A673 (cell line): Measurements from ENCODE around the gene COL16A1. TPM values are rescaled to one million over a fixed set of nuclear protein-coding genes. Genes with fewer than 3 reads are reported as not detected.

Experiments
- BruUV-seq: library from RNA; stranded (reverse); fragments of 400-500 nt; replicated peaks from 2 replicates; lab custom pipeline; 2021; lab: Mats Ljungman, UMichigan
- CTCF ChIA-PET: fragments of 300-600 bp; sonication (Branson Sonifier 250); formaldehyde crosslinking; loops from one replicate; lab custom pipeline; 2022; ENCODE audit warnings: antibody characterized with exemption; lab: Charles Lee
- POLR2A ChIA-PET: fragments of 300-600 bp; sonication (Branson Sonifier 250); formaldehyde crosslinking; loops from one replicate; lab custom pipeline; 2022; ENCODE audit warnings: antibody characterized with exemption; ENCODE audit not compliant: low non-redundant PET; lab: Charles Lee
- DNase-seq: peaks from one replicate; pipeline ENCODE4 v3.0.0-alpha.2; 2015; ENCODE audit warnings: low spot score
- H3K27ac ChIP-seq: fragments of 200-600 bp; sonication (generic); 2 replicates; pipeline ENCODE4 v1.5.1; 2016; ENCODE audit warnings: mixed run types, low read depth, mild to moderate bottlenecking, mixed read lengths, antibody characterized with exemption, low read length; ENCODE audit not compliant: poor library complexity, severe bottlenecking
- H3K27me3 ChIP-seq: fragments of 200-600 bp; sonication (generic); replicated peaks from 2 replicates; pipeline ENCODE4 v1.6.1; 2017; ENCODE audit warnings: mixed run types, low read depth, mild to moderate bottlenecking, mixed read lengths, antibody characterized with exemption, low read length; ENCODE audit not compliant: insufficient read depth, poor library complexity
- H3K36me3 ChIP-seq: fragments of 200-600 bp; sonication (generic); 2 replicates; pipeline ENCODE4 v1.6.1; 2016; ENCODE audit warnings: mixed run types, mild to moderate bottlenecking, mixed read lengths, antibody characterized with exemption, low read length; ENCODE audit not compliant: insufficient read depth, poor library complexity, severe bottlenecking
- H3K4me1 ChIP-seq: fragments of 200-600 bp; sonication (generic); 2 replicates; pipeline ENCODE4 v1.6.1; 2017; ENCODE audit warnings: mixed run types, mild to moderate bottlenecking, mixed read lengths, antibody characterized with exemption, low read length; ENCODE audit not compliant: insufficient read depth, poor library complexity, severe bottlenecking
- H3K4me3 ChIP-seq: fragments of 200-600 bp; sonication (generic); 2 replicates; pipeline ENCODE4 v1.5.1; 2016; ENCODE audit warnings: low read depth, mixed run types, mild to moderate bottlenecking, mixed read lengths, low read length; ENCODE audit not compliant: poor library complexity, severe bottlenecking
- H3K9me3 ChIP-seq: fragments of 200-600 bp; sonication (generic); 2 replicates; pipeline ENCODE4 v1.6.1; 2016; ENCODE audit warnings: mixed run types, low read depth, mild to moderate bottlenecking, mixed read lengths, antibody characterized with exemption, low read length; ENCODE audit not compliant: poor library complexity, severe bottlenecking
- EZH2 ChIP-seq: fragments of 200-600 bp; sonication (generic); IDR thresholded peaks from 2 replicates; pipeline ENCODE4 v1.6.1; 2017; ENCODE audit warnings: borderline replicate concordance, low read depth, mild to moderate bottlenecking, mixed read lengths, antibody characterized with exemption, low read length; ENCODE audit not compliant: poor library complexity, severe bottlenecking
- intact Hi-C: fragments of 100-400 bp; cut with micrococcal nuclease; formaldehyde crosslinking; loops from one replicate; pipeline ENCODE4 v1.10.0; 2022; ENCODE audit not compliant: unreplicated experiment
- total RNA-seq: library from RNA; stranded (reverse); gene quantifications from 2 replicates; pipeline ENCODE4 v1.2.3, GENCODE V29; 2021
- TF ChIP-seq, protein P1 (sequence below): fragments of 300-800, 200-600 bp; sonication (generic); conservative IDR thresholded peaks from 2 replicates; pipeline ENCODE4 v1.5.1; 2017; ENCODE audit warnings: low read depth, mild to moderate bottlenecking, antibody characterized with exemption, low read length, moderate library complexity, mixed read lengths

COL16A1 gene
- total RNA-seq, 1 experiment from 2014 or later = 26.6 TPM

GRCh38 chr1:31664528-31664927 is 39.3 kb downstream of the COL16A1 start:
- ChIA-PET CTCF (interaction anchor here (1.1 to 2.4 kb wide), 3 partner anchors 81 to 299 kb away, joined by 6 to 23 read pairs (median 20); no protein-coding TSS in a partner anchor), POLR2A (no interaction called here)
- H3K9me3 ChIP-seq = no peaks in the 10 kb centered on the region
- TF ChIP-seq, protein P1, sequence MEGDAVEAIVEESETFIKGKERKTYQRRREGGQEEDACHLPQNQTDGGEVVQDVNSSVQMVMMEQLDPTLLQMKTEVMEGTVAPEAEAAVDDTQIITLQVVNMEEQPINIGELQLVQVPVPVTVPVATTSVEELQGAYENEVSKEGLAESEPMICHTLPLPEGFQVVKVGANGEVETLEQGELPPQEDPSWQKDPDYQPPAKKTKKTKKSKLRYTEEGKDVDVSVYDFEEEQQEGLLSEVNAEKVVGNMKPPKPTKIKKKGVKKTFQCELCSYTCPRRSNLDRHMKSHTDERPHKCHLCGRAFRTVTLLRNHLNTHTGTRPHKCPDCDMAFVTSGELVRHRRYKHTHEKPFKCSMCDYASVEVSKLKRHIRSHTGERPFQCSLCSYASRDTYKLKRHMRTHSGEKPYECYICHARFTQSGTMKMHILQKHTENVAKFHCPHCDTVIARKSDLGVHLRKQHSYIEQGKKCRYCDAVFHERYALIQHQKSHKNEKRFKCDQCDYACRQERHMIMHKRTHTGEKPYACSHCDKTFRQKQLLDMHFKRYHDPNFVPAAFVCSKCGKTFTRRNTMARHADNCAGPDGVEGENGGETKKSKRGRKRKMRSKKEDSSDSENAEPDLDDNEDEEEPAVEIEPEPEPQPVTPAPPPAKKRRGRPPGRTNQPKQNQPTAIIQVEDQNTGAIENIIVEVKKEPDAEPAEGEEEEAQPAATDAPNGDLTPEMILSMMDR = no peak
- no peak for TF ChIP-seq EZH2
- no TSS peak for BruUV-seq
- H3K4me3 ChIP-seq = no peak overlapping the region
- intact Hi-C loops = loop anchor here (1.0 to 5.0 kb wide), 3 partner anchors 81 to 298 kb away; no protein-coding TSS in a partner anchor
- H3K36me3 ChIP-seq = no peaks in the 10 kb centered on the region
- no peaks in the 10 kb centered on the region for H3K27me3 ChIP-seq
- no peak for DNase-seq
- no peak overlapping the region for H3K27ac ChIP-seq
- H3K4me1 ChIP-seq = peaks cover 11% of the 10 kb centered on the region

DNA sequence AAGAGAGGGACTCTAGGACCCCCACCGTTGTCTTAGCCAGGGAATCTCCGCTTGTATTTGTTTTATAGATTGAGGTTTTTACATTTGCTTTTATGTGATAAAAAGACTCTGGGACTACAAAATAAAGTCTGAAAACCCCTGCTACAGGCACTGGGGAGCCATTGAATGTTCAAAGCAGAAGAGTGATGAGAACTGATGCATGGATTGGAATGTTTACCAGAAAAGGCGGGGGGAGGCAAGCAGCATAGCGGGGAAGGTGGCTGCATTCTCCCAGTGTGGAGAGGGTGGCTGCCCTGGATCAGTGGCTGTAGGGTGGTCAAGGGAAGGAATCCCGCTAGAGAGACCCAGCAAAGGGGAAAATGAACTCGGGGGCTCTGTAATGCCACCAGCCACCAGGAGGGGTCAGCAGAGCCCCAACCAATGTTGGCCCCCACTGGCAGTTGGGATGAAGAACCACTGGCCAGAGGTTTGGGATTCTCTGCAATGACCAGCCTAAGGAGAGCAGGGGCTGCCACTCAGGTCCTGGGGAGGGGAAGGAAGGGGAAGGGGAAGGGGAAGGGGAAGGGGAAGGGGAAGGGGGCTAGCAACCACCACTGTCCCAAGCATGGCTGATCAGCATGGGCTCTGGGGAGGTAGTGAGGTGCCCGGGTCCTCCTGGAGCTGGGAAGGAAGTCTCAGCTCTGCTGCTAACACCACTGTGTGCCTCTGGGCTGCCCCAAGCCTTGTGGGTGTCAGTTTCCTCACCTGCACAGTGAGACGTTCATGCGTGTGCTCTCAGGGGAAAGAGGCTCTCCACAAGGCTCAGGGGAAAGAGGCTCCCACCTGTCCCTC is 40.0 kb downstream of the COL16A1 start:
- POLR2A ChIA-PET = no interaction called here
- DNase-seq = peak; percentile 54

GRCh38 chr1:31662463-31662862 is 41.4 kb downstream of the COL16A1 start:
- H3K4me1 ChIP-seq = peaks cover 7% of the 10 kb centered on the region
- POLR2A ChIA-PET = no interaction called here

More for the DNA sequence above, 40.0 kb downstream of the COL16A1 start:
- Histone ChIP-seq H3K36me3 (no peaks in the 10 kb centered on the region), H3K4me3 (no peak overlapping the region), H3K4me1 (peaks cover 7% of the 10 kb centered on the region), H3K27me3 (no peaks in the 10 kb centered on the region), H3K9me3 (no peaks in the 10 kb centered on the region), H3K27ac (no peak overlapping the region)
- BruUV-seq = no TSS peak
- CTCF ChIA-PET = interaction anchor here (0.5 to 2.4 kb wide), 5 partner anchors 82 to 738 kb away, joined by 5 to 23 read pairs (median 7); no protein-coding TSS in a partner anchor
- intact Hi-C loops = loop anchor here (1.0 to 5.0 kb wide), 3 partner anchors 81 to 298 kb away; no protein-coding TSS in a partner anchor
- TF ChIP-seq EZH2 = no peak
- TF ChIP-seq, protein P1 = peak; percentile 87

More at GRCh38 chr1:31662463-31662862, 41.4 kb downstream of the COL16A1 start:
- CTCF ChIA-PET = interaction anchor here (0.5 to 1.4 kb wide), 2 partner anchors 53 to 307 kb away, joined by 4 to 7 read pairs; no protein-coding TSS in a partner anchor
- Histone ChIP-seq H3K4me3 (no peak overlapping the region), H3K27me3 (no peaks in the 10 kb centered on the region), H3K36me3 (no peaks in the 10 kb centered on the region), H3K9me3 (no peaks in the 10 kb centered on the region), H3K27ac (no peak overlapping the region)
- no peak for DNase-seq
- intact Hi-C loops = loop anchor here (5.0 kb wide), 2 partner anchors 125 to 300 kb away; no protein-coding TSS in a partner anchor
- BruUV-seq = no TSS peak
- TF ChIP-seq EZH2 = no peak
- TF ChIP-seq, protein P1 = no peak
